Measurements from ENCODE around the gene CDC42BPG.
A peak's percentile ranks its signal among the peaks of the same experiment; 100 is the strongest.

Gene CDC42BPG

DNA sequence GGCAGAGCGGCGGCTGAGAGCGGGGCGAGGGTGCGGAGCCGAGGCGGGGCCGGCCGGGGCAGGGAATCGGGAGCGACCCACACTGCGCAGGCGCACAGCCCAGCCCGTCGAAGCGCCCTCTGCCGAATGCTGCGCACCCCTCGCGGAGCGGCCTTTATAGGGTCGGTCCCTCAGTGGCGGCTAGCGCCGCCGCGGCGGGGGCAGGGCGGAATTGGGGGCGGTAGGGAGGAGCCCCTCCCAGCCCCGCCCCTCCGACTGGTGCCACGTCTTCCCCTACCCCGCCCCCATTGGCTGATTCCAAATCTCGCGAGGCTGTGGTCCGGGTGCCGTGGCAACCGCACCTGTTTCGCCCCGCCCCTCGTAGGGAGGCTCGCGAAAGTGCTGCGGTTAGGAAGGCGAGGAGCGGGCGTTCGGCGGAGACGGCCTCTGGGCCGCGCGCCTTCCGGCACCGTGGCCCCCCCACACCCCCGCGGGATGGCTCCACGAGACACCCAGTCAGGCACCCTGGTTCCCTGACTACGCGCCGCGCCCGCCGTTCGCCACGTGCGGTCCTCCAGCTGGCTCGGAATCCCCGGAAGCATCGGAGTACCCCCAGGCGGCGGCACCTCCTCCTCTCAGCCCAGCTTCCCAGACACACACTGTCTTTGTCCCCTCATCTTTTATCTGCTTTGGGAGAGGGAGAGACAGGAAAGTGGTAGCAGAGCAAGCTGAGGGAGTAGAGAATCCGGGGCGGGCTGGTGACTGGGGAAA is 34.2 kb upstream of the CDC42BPG start, which contains the start of gene EHD1:
Gene EHD1 (minus strand): TSS at position 128 of the 750 bp plus-strand sequence. CDS start 157 bp downstream, outside the sequence.
- peak; percentile 99 for DNase-seq (ENCODE audit: low read depth)

DNA sequence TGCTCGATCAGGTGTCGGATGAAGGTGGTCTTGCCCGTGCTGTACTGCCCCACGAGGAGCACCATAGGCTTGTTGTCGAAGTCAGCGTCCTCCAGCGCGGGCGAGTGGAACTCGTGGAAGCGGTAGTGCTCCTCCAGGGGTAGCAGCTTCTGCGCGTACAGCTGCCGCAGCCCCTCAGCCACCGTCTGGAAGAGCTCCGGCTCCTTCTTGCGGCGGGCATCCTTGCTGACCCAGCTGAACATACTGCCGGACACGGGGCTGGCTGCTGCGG is 33.7 kb upstream of the CDC42BPG start:
- DNase-seq (ENCODE audit: low read depth) = no peak

GRCh38 chr11:64877390-64878222 is 33.2 kb upstream of the CDC42BPG start:
- DNase-seq (ENCODE audit: low read depth) = no peak

- no peak for DNase-seq (ENCODE audit: low read depth)
These were observed 32.4 kb upstream of the CDC42BPG start for GRCh38 chr11:64876835-64877341.

DNA sequence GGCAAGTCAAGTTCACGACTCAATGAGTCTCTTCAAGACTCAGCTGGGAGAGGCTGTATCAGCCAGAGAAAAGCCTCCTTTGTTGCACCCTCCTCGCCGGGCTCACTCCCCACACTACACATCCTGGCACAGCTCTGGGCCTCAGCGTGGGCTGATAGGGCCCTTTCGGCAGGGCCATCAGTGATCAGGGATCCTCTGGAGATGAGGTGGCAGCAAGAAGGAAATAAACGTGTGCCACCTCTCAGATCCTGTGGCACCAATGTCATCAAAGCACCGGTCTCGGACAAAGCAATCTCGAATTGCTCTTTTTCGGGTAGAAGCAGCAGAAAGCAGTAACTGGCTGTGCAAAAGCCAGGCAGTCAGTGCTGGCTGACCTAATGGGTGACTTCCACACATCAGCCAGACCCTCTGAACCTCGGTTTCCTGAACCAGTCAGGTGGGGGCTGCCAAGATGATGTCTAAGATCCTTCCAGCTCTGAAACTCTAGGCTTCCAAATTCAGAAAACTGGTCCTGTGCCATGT is 31.8 kb upstream of the CDC42BPG start:
- no peak for DNase-seq (ENCODE audit: low read depth)

GRCh38 chr11:64875369-64876228 is 31.1 kb upstream of the CDC42BPG start:
- no peak for DNase-seq (ENCODE audit: low read depth)

GRCh38 chr11:64874308-64875240 is 30.1 kb upstream of the CDC42BPG start:
- DNase-seq (ENCODE audit: low read depth) = no peak

DNA sequence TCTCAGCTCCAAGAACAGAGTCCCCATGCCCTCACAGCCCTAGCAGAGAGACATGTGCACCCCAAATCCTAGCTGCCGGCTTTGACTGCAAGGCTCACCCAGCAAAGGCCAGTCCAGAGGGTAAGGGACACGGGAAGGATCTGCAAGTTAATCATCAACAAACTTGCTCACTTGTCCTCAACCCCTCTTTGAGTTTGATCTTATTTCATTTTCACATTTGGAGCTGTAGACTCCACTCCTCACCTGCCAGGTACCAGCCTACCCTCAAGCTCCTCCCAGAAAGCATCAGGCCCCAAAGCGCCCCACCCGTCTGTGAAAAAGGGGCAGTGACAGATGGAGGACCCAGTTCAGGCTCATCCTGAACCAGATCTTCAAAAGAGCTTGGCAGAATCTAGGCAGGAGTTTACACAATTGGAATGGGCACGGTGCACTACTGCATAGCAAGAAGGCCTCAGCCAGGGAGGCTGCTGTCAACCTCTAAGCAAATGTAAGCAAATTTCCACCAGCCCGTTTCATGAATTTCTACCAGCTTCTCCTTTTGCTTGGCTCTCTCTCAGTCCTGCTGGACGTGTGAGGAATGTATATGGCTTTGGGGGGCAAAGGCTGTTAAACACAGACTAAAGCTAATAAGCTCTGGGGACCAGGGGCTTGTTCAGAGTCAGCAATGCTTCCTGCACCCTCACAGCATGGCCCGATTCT is 28.5 kb upstream of the CDC42BPG start:
- DNase-seq (ENCODE audit: low read depth) = no peak

DNA sequence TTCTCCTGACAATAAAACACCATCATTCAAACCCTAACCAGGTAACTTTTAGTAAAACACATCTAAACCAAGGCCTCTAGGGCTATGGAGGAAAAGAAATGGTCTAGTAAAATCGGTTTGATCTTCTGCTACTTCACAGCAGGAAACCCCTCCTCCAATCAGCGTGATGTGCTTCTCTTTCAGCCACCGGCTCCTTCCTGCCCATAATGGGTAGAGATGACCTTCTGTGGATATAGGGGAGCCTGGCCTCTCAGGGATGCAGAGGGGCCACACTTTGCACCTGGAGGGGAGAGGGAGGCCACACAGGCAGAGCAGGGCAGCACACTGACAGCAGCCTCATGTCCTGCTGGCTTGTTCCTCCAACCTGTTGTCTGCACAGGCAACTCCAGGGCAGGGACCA is 27.0 kb upstream of the CDC42BPG start:
- no peak for DNase-seq (ENCODE audit: low read depth)

DNA sequence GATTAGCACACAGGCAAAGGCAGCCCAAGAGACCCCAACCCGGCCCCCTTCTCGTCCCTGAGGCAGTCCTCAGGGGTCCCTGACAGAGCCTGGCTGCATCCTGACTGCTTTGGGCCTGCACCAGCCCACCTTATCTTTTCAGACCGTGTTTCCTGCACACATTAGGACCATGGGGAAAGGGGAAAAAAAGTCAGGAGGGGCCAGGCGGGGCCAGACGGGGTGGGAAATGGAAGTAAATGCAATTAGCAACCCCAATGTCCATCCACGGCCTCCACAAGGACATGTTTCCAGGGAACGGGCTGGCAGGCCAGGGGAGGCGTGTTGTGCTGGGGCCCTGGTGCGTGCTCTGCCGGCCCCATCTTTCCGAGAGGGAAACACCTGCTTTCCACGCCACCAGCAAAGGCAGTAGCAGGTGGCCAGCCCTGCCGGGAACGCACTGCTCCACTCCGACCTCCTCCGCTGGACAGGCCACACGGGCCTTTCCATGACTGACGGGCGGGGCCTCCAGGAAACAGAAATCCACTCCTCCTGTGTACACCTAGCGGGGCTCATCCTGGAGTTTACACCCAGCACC is 26.5 kb upstream of the CDC42BPG start:
- no peak for DNase-seq (ENCODE audit: low read depth)

- no peak for DNase-seq (ENCODE audit: low read depth)
These were observed 25.9 kb upstream of the CDC42BPG start for GRCh38 chr11:64870176-64870892.

DNA sequence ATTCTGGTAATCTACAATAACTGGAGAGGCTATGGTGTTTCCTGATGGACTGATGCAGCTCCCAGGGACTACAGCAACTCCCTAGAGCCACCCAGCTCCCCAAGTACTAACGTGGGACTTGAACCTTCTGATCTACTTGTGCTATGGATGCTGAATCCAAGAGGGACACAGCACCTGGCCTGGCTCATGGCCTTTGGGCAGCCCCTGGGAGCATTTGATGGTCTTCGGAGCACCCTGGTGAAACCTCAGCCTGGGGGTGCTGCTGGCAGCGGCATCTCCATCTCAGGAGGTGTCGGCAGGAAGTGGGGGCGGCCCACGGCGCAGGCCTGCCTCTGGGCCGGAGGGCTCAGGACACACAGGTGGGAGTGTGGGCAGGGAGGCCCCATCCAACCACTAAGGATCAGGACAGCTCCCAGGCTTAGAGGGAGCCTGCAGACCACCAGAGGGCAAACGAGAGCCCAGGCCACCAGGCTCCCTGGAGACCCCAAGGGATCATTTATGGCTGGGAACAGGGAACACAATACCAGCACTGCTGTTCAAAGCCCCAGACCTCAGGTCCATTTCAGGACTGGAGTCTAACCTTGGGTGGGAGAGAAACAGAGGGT is 25.2 kb upstream of the CDC42BPG start:
- no peak for DNase-seq (ENCODE audit: low read depth)

DNA sequence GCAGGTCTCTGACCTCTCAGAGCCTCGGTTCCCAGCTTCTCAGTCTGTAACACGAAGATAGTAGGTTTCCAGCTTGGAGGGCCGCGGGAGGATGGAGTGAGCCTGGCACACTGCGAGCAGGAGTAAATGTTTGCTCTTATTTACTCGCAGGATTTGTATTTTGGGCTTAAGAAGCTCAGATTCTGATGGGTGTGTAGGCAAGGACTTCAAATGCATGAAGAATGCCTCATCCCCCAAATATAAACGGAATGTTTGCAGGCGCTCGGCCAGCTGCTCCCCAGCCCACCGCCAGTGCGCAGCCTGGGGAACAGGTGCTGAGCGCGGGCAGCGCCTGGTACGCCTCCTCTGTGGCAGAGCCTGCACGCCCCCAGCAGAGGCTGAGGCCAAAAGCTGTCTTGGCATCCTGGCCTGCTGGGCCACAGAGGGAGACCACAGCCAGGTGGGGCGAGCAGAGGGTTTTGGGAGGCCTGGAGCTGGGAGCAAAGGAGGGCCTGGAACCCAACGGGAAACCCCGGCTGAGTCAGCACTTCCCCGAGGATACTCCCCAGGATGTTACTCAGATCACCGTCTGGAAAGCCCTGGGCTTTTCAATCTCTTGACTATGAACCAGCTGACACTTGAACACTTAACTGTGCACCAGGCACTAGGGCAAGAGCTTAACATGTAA is 24.6 kb upstream of the CDC42BPG start:
- DNase-seq (ENCODE audit: low read depth) = no peak

DNA sequence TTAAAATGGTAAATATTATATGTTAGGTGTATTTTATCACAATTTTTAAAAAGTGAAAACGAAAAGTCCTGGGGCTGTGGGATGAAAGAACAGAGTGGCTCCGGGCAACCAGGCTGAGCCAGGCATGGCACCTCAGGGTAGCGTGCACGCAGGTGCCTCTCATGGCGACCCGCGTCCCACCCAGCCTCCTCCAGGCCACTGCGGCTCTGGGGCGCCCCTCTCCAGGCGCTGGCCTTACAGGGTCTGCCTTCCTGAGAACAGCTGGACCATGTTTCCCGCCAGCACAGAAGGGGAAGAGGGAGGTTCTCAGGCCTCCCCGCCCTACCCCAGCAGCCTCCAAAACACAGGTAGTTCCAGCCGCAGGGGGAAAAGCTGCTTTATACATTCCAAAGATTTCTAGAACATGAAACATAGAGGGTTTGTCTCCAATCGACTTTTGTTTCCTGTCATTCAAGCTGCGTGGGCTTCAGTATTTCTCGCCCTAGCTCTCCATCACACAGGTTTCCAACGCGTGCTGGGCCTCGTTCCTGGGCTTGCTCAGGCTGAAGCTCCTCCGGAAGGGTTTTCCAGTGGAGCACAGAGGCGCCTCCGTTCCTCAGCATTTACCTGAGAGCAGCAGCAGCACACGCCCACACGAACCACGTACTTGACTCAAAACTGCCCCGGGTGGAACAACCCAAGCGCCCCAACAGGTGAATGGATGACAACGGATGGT is 23.5 kb upstream of the CDC42BPG start:
- no peak for DNase-seq (ENCODE audit: low read depth)

GRCh38 chr11:64866173-64866491 is 21.7 kb upstream of the CDC42BPG start:
- no peak for DNase-seq (ENCODE audit: low read depth)

DNA sequence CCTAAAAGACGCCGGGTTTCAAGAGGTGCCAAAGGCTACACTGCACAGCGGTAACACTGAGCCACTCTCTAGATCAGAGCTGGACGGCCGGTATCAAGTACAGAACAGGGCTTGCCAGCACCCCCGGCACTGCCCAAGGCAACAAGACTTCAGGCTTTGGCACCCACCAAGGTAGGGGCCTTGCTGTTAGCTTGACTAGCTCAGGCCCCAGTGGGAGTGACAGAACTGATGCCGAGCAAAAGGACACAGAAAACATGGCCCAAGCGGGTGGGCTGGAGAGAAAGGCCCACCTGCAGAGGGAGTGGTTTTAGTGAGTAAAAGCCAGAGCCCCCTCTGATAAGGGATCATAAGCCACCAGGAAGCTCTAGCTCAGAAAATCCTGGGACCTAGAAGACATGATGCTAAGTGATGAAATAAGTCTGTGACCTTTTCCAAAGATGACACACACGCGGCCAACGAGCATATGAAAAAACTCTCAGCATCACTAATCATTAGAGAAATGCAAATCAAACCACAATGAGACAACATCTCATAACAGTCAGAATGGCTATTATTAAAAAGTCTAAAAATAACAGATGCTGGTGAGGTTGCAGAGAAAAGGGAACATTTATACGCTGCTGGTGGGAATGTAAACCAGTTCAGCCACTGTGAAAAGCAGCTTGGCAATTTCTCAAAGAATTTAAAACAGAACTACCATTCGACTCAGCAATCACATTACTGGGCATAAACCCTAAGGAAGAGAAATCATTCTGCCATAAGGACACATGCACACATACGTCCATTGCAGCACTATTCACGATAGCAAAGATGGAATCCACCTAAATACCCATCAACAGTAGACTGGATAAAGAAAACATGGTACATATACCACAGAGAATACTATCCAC is 21.1 kb upstream of the CDC42BPG start:
- no peak for DNase-seq (ENCODE audit: low read depth)
